ENCODE results near the gene FAM83G.
"Not testable (repeated sequence)": the region's sequence is repeated elsewhere in the genome, so short reads cannot be mapped to it uniquely, and the experiment has no call there.

Gene FAM83G

DNA sequence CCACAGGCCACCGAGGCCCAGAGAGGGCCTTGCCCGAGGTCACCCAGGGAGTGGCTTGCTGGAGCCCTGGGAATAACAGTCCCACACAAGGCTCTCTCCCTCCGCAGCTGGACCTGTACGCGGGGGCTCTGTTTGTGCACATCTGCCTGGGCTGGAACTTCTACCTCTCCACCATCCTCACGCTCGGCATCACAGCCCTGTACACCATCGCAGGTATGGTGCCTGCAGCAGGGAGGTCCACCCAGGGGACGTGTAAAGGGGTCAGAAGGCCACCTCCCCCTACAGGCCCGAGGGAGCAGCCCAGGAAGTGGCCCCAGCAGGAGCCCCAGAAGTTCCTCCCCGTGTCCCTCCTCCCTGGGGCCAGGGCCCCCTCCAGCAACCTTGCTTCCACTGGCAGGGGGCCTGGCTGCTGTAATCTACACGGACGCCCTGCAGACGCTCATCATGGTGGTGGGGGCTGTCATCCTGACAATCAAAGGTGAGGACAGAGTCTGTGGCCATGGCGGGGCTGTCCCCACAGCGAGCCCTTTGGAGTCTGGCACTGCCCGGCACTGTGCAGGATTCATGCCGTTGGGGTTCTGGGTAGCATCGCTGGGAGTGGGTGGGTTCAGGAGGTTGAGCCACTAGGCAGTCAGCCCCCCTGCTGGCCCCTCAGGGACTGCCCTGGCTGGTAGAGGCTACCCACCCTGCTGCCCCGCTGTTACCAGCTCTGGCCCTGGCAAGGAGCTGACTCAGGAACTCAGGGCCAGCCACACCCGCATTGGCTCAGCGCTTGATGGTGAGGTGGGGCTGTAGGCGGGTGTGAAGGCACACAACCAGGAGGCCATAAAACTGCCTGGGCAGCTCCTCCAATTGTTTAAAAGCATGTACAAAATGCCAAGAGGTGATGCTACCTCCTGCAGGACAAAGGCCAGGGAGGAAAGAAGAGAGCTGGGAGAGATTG lies 35.3 kb downstream of the FAM83G start:
- no peak for DNase-seq (ENCODE audit: low read depth in 3 of 3)

DNA sequence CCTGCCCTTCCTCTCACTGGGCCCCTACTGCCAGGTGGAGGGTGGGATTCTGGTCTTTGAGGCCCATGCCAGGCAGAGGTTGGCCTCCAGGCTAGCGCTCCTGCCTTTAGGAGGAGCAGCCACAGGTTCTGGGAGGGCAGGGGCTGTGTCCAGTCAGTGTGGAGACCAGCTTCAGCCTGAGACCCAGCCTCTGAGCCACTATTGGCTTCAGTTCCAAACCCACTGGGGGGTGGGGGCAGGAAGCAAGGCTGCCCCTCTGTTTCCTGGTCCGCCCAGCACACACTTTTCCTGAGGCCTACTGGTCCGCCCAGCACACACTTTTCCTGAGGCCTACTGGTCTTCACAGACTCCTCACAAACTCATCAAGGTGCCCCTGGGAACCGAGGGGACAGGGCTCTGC lies 36.2 kb downstream of the FAM83G start:
- DNase-seq (ENCODE audit: low read depth in 3 of 3) = no peak

- DNase-seq (ENCODE audit: low read depth in 3 of 3) = no peak
These were observed 36.6 kb downstream of the FAM83G start for GRCh38 chr17:18967916-18968315.

DNA sequence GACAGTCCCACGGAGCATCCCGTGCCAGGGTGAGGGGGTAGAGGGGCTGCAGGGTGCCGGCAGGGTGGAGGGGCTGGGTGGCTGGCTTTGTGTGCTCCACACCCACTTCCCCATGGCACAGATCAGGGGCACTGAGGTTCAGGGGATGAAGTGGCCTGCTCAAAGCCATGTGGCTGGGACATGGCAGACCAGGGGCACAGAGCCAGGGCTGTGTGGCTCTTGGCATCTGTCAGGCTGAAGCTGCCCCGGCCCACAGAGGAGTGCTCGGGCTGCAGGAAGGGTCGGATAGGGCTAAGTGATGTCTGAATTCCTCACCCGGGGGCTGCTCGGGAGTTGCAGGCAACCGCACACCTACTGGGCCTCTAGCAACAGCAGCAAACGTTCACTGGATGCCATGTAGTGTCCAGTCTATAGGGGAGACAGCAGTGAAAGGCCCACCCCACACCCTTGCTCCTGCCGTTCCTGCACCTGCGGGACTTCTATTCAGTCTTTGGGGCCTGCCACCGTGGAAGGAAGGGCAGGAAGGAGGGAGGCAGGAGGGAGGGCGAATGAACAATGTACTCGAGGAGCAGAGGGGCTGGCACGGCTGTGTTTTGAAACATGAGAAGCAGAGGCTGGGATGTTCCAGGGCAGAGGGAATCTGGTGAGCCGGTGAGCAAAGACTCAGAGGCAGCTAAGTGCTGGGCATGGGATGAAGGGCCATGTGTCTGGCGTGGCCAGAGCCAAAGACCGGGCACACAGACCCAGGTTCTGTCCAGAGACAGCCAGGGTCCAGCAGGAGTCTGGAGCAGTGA lies 37.5 kb downstream of the FAM83G start:
- no peak for DNase-seq (ENCODE audit: low read depth in 3 of 3)

DNA sequence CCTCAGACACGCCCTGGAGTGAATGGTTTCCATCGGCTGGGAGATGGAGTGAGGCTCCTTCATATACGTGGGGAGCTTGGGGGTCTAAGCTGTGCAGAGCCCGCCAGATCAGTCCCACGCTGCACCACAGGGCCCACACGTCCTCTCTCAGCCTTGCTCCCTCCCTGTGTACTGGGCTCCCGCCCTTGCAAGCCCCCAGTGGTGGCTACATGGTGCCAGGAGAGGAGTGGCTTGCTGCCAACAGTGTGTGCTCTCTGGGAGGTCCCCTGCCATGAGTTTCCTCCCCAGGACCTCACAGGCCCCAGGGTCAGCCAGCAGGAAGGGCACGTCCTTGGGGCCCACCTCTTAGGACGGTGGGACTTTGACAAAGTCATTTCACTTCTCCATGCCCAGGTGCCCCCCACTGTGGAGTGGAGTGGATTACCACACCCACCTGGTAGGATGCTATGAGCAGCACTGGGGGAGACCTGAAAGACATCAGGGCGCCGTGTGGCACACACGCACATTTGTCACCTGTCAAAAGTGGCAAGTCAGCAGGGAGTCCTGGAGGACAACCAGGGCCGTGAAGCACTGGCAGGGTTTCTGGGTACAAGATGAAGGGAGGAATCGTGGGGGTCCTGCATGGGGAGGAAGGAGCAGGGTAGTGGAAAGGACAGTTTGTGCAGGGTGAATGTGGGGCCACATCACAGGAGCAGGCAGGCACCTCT lies 38.9 kb downstream of the FAM83G start:
- DNase-seq (ENCODE audit: low read depth in 3 of 3) = no peak

GRCh38 chr17:18964550-18964949 lies 40.0 kb downstream of the FAM83G start:
- DNase-seq (ENCODE audit: low read depth in 3 of 3) = no peak

GRCh38 chr17:18964018-18964351 lies 40.6 kb downstream of the FAM83G start:
- no peak for DNase-seq (ENCODE audit: low read depth in 3 of 3)

DNA sequence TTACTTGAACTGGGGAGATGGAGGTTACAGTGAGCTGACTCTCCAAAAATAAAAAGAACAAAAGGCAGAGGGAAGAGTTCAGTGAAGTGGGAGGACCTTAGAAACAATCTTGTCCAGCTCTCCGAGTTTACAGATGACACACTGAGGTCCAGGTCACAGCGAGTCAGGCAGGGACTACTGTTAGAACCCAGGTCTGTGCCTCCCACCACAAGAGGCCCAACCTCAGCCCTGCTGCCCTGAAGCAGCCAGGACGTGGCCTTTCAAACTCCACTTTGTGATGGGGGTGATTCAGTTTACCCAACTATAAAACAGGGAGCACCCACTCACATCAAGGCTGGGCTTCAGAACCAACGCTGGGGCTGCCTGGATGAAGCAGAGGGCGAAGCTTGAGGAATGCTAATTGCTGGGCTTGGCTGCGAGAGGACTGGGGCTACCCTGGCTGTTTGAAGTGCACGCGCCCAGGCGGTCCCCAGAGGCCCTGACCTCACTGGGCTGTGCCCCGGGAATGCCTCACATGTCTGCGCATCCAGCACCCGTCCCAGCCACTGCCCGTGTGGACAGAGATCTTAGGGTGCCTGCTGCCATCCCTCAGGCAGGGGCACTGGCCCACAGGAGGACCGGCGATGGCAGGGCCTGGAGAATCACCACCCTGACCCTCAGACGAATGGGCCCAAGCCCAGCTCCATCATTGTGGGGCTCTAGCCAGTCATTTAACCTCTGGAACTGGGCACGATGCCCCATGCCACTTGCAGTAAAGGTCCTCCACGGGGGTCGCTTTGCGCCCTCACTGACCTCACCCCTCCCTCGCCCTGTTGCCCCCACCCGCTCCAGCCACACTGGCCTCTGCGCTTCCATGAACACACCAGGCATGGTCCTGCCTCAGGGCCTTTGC lies 41.2 kb downstream of the FAM83G start:
- DNase-seq (ENCODE audit: low read depth in 3 of 3) = no peak

DNA sequence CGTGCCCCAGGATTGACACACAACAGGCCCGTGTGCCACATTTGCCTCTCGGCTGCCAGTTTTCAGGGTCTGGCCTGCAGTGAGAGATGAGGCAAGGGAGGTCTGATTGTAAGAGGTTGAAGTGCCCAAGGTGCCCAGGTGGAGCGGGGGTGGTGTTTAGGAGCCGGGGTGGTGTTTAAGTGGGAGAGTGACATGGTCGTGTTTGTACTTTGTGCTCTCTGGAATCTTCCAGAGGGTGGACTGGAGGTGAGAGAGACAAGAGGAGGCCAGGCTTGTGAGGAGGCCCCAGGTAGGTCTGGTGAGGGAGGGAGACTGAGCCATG lies 42.1 kb downstream of the FAM83G start:
- DNase-seq (ENCODE audit: low read depth in 3 of 3) = no peak

DNA sequence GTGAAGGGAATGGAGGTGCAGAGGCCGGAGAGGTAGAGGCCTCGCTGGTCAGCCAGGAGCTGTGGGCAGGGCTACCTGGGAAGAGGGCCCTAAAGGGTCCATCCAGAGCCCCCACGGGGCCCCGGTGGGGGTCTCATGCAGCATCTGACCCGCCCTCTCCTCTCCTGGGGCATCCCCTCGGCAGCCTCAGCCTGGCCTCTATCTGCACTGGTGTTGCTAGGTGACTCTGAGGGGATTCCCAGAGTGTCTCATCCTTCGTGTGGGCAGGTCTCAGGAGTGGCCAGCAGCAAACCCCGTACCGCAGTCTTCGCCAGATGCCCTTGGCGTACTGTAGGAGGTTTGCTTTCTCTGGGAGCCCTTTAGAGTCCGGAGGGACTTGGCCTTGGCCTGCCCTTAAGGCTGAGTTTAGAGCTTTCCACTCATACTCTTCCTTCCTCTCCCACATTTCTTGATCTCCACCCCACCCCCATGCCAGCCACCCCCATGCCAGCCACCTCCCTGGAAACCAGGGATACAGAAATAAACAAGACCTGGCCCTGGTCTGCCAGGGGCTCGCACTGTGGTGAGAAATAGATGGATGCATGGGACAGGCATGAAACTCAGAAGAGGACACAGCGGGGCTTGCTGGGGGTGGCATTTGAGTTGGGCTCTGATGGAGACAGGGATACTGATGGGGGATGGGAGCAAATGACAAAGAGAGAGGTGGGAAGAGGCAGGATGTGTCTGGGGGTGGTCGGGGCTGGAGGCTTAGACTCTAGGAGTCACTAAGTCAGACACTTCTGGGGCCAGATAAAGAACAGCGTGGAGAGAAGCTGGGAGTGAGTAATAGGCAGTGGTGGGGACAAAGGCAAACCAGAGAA lies 42.7 kb downstream of the FAM83G start:
- no peak for DNase-seq (ENCODE audit: low read depth in 3 of 3)

- DNase-seq (ENCODE audit: low read depth in 3 of 3) = peak; percentile 53 to 84 (median 74)
These were observed 43.6 kb downstream of the FAM83G start for GRCh38 chr17:18960803-18961511.

DNA sequence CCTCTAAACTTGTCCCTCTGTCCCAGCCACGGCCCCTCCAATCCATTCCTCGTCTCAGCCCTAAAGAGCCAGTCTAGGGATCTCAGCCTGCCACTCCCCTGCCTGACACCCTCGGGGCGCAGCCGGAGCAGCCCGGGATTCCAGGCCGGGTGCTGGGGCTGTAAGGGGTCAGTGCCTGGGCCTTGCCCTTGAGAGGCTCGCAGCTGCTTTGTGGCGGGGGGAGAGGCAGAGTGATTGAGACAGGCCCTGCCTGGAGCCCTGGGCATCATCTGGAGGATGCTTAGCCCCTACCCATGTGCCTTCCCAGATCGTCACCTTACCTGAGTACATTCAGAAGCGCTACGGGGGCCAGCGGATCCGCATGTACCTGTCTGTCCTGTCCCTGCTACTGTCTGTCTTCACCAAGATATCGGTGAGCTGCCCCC lies 44.3 kb downstream of the FAM83G start:
- DNase-seq (ENCODE audit: low read depth in 3 of 3) = no peak

- no peak for DNase-seq (ENCODE audit: low read depth in 3 of 3)
These were observed 44.7 kb downstream of the FAM83G start for GRCh38 chr17:18959845-18960240.

DNA sequence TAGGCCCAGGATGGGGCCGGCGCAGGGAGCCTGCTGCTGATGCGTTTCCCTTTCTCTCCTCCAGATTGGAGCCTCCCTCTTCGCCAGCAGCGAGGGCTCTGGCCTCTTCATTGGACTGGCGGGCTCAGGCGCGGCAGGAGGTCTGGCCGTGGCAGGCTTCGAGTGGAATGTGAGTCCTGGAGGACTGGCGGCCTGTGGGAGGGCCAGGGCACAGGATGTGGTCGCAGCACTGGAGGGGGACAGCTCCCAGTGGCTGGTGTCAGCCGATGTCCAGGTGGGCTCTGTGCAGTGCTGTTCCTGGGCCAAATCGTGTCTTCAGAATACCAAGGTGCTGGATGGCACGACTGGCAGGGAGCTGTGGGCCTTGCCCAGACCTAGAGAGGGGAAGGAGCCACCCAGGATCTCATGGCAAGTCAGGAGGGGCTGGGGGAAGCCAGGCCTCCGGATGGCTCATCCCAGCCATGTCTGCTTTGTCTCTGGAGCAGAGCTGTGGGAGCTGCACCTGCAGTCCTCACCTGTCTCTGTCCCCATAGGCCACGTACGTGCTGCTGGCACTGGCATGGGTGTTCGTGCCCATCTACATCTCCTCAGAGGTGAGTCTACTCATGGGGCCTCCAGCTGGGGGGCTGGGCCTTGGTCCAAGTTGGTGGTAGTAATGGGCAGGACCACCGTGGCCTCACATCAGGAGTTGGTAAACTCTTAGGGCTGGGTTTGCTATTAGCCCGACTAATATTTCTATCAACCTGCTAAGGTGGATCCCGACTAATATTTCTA lies 45.3 kb downstream of the FAM83G start:
- DNase-seq (ENCODE audit: low read depth in 3 of 3) = no peak

- DNase-seq (ENCODE audit: low read depth in 3 of 3) = no peak
These were observed 46.0 kb downstream of the FAM83G start for GRCh38 chr17:18958611-18959010.

- DNase-seq (ENCODE audit: low read depth in 3 of 3) = no peak
These were observed 46.7 kb downstream of the FAM83G start for GRCh38 chr17:18957831-18958230.

DNA sequence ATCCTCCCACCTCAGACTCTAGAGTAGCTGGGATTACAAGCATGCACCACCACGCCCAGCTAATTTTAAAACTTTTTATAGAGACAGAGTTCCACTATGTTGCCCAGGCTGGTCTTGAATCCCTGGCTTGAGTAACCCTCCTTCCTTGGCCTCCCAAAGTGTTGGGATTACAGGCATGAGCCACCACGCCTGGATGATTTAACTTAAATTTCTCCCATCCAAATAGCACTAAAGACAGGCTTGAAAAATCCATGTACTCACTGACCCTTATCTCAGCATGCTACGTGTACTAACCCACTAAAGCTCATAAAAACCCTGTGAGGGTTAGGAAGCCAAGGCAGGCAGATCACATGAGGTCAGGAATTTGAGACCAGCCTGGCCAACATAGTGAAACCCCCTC lies 48.0 kb downstream of the FAM83G start:
- no peak for DNase-seq (ENCODE audit: low read depth in 3 of 3)

- not testable (repeated sequence) for DNase-seq (ENCODE audit: low read depth in 3 of 3)
These were observed 48.5 kb downstream of the FAM83G start for GRCh38 chr17:18956021-18956420.

GRCh38 chr17:18955009-18955408 lies 49.6 kb downstream of the FAM83G start:
- no peak for DNase-seq (ENCODE audit: low read depth in 3 of 3)
